Sigmoid colon (tissue), 7 donors: ENCODE data around the gene BCAR3. TPM values are rescaled to one million over a fixed set of nuclear protein-coding genes. Genes with fewer than 3 reads are reported as not detected.

ENCODE experiments used
- DNase-seq: peaks from one replicate; pipeline ENCODE4 v3.0.0-alpha.2; 2019
- H3K27ac ChIP-seq, 4 donors: fragments of 200-600 bp; sonication (generic); one replicate each; pipeline ENCODE4 v1.5.1; 2016 to 2019; ENCODE audit warnings: mild to moderate bottlenecking in 1 of 4
- H3K27me3 ChIP-seq, 3 donors: fragments of 200-600 bp; sonication (generic); one replicate each; pipeline ENCODE4 v1.5.1; 2019; ENCODE audit warnings: mild to moderate bottlenecking in 1 of 3
- H3K36me3 ChIP-seq, 4 donors: fragments of 200-600 bp; sonication (generic); one replicate each; pipeline ENCODE4 v1.5.1; 2016 to 2019
- H3K4me1 ChIP-seq, 4 donors: fragments of 200-600 bp; sonication (generic); one replicate each; pipeline ENCODE4 v1.5.1; 2017 to 2019
- H3K4me3 ChIP-seq, 4 donors: fragments of 200-600 bp; sonication (generic); one replicate each; pipeline ENCODE4 v1.5.1; 2017 to 2019; ENCODE audit warnings: mild to moderate bottlenecking in 2 of 4, moderate library complexity in 1 of 4
- H3K9me3 ChIP-seq, 4 donors: fragments of 200-600 bp in 3 of 4; sonication (generic) in 3 of 4; one replicate each; pipeline versions ENCODE4 v1.5.1 to v1.6.1; 2013 to 2019
- EP300 ChIP-seq, 4 donors: sonication (generic); formaldehyde crosslinking; IDR thresholded peaks; one replicate each; pipeline ENCODE4 v1.6.1; 2017; ENCODE audit warnings: antibody characterized with exemption in 4 of 4
- POLR2A ChIP-seq, 2 donors: fragments of 450-650 bp; IDR thresholded peaks; one replicate each; pipeline ENCODE4 v1.6.1; 2016; ENCODE audit warnings: antibody characterized with exemption in 2 of 2, mild to moderate bottlenecking in 2 of 2, moderate library complexity in 2 of 2
- POLR2AphosphoS5 ChIP-seq, 4 donors: sonication (generic); formaldehyde crosslinking; IDR thresholded peaks; one replicate each; pipeline ENCODE4 v1.6.1; 2017; ENCODE audit warnings: antibody characterized with exemption in 4 of 4
- WGBS, 2 donors: extraction: QIAGEN DNeasy Blood & Tissue Kit; methylation state at CpG; one replicate each; pipeline ENCODE4 v1.1.7; 2013; 5-methylcytosine and 5-hydroxymethylcytosine counted together
- intact Hi-C: fragments of 100-400 bp; cut with DNase I; formaldehyde crosslinking; loops from one replicate; pipeline ENCODE4 v1.15.1; 2023
- polyA plus RNA-seq, 3 donors: library from polyadenylated mRNA; stranded (reverse); fragments of 200-250 nt; gene quantifications; one replicate each; pipeline ENCODE4 v1.2.3, GENCODE V29; 2013
- total RNA-seq, 4 donors: library from RNA; depleted of rRNA; stranded (reverse); fragments of >200 nt; gene quantifications; one replicate each; pipeline ENCODE4 v1.1.0, GENCODE V29; 2016
- TF ChIP-seq, protein P1 (sequence below), 4 experiments: fragments of 450-650 bp in 3 of 4; fragments of 200-600 bp in 1 of 4; IDR thresholded peaks; one replicate each; pipeline ENCODE4 v1.5.1; 2016 to 2019; ENCODE audit warnings: antibody characterized with exemption in 4 of 4, mild to moderate bottlenecking in 3 of 4, moderate library complexity in 2 of 4
- donor health status: healthy with polysubstance abuse.
- donor health status: Bipolar disorder and iron deficiency.
- donor health status: healthy.

Gene BCAR3
- total and polyA plus RNA-seq, 7 donors, result 12.3 to 43.2 (median 22.1) TPM

DNA sequence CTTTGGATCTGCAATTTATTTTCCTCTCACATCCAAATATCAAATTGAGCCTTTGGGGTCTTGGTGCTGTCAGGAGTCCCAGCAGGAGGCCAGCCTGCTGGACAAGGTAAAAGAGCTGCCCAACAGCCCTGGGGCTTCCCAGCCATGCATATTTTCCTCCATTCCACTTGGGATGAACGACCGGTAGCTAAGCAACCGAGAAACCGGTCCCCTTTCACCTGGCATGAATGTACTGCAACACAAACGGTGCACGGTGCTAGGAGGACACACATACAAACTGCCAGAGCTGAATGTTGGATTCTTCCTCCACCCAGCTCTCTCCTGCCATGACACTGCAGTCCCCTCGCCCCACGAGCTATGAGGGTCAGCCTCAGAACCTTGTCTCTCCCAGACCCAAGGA, 42.7 kb downstream of the BCAR3 start:
- no peak for DNase-seq
- Histone ChIP-seq H3K27me3 (no peaks in the 10 kb centered on the region), H3K27ac (peak overlapping the region in 3 of 4 donors; percentile 30 to 52 (median 51)), H3K36me3 (no peaks in the 10 kb centered on the region), H3K4me3 (no peak overlapping the region), H3K4me1 (peaks cover 0 to 50% (median 37%) of the 10 kb centered on the region in 4 donors), H3K9me3 (no peaks in the 10 kb centered on the region)
- intact Hi-C loops, result no loop called here
- whole genome bisulfite sequencing, 2 donors, result 90 to 91% methylated on average over 8 of the region's 8 CpGs
- no peak for TF ChIP-seq EP300 (IDR thresholded peaks at IDR 0.05)
- TF ChIP-seq POLR2AphosphoS5 (IDR thresholded peaks at IDR 0.05), result no peak
- TF ChIP-seq POLR2A (IDR thresholded peaks at IDR 0.05), result no peak
- TF ChIP-seq, protein P1, sequence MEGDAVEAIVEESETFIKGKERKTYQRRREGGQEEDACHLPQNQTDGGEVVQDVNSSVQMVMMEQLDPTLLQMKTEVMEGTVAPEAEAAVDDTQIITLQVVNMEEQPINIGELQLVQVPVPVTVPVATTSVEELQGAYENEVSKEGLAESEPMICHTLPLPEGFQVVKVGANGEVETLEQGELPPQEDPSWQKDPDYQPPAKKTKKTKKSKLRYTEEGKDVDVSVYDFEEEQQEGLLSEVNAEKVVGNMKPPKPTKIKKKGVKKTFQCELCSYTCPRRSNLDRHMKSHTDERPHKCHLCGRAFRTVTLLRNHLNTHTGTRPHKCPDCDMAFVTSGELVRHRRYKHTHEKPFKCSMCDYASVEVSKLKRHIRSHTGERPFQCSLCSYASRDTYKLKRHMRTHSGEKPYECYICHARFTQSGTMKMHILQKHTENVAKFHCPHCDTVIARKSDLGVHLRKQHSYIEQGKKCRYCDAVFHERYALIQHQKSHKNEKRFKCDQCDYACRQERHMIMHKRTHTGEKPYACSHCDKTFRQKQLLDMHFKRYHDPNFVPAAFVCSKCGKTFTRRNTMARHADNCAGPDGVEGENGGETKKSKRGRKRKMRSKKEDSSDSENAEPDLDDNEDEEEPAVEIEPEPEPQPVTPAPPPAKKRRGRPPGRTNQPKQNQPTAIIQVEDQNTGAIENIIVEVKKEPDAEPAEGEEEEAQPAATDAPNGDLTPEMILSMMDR (IDR thresholded peaks at IDR 0.05), result no peak

- H3K4me1 ChIP-seq, result peaks cover 0 to 50% (median 37%) of the 10 kb centered on the region in 4 donors
- DNase-seq, result no peak
- H3K27ac ChIP-seq, result peak overlapping the region in 3 of 4 donors; percentile 30 to 52 (median 51)
- no peak overlapping the region for H3K4me3 ChIP-seq
- intact Hi-C loops, result no loop called here
- H3K36me3 ChIP-seq, result no peaks in the 10 kb centered on the region
- TF ChIP-seq, protein P1 (IDR thresholded peaks at IDR 0.05), result no peak
- TF ChIP-seq POLR2A (IDR thresholded peaks at IDR 0.05) (no peak), POLR2AphosphoS5 (IDR thresholded peaks at IDR 0.05) (no peak), EP300 (IDR thresholded peaks at IDR 0.05) (no peak)
- no peaks in the 10 kb centered on the region for H3K27me3 ChIP-seq
- 86 to 87% methylated on average over 5 of the region's 5 CpGs for WGBS, 2 donors
- no peaks in the 10 kb centered on the region for H3K9me3 ChIP-seq
Measured at GRCh38 chr1:93638307-93638847, 43.3 kb downstream of the BCAR3 start.

- WGBS, 2 donors, result 93 to 96% methylated on average over 3 of the region's 3 CpGs
- intact Hi-C loops, result no loop called here
- no peaks in the 10 kb centered on the region for H3K36me3 ChIP-seq
- H3K4me1 ChIP-seq, result peaks cover 0 to 40% (median 33%) of the 10 kb centered on the region in 4 donors
- H3K4me3 ChIP-seq, result no peak overlapping the region
- DNase-seq, result no peak
- no peaks in the 10 kb centered on the region for H3K9me3 ChIP-seq
- peak overlapping the region; percentile 45 to 64 (median 52) for H3K27ac ChIP-seq
- TF ChIP-seq POLR2AphosphoS5 (IDR thresholded peaks at IDR 0.05) (no peak), EP300 (IDR thresholded peaks at IDR 0.05) (no peak), POLR2A (IDR thresholded peaks at IDR 0.05) (no peak)
- TF ChIP-seq, protein P1 (IDR thresholded peaks at IDR 0.05), result no peak
- H3K27me3 ChIP-seq, result no peaks in the 10 kb centered on the region
Measured at GRCh38 chr1:93636712-93637111, 44.9 kb downstream of the BCAR3 start.

- Histone ChIP-seq H3K9me3 (no peaks in the 10 kb centered on the region), H3K4me3 (no peak overlapping the region), H3K27me3 (no peaks in the 10 kb centered on the region), H3K27ac (peak overlapping the region; percentile 45 to 64 (median 53)), H3K4me1 (peaks cover 0 to 32% (median 25%) of the 10 kb centered on the region in 4 donors), H3K36me3 (no peaks in the 10 kb centered on the region)
- intact Hi-C loops, result no loop called here
- whole genome bisulfite sequencing, 2 donors, result 91 to 95% methylated on average over 14 of the region's 14 CpGs
- no peak for TF ChIP-seq EP300 (IDR thresholded peaks at IDR 0.05)
- TF ChIP-seq POLR2AphosphoS5 (IDR thresholded peaks at IDR 0.05), result peak in 1 of 4 donors; percentile 5
- no peak for DNase-seq
Measured at GRCh38 chr1:93635614-93636543, 45.8 kb downstream of the BCAR3 start.

GRCh38 chr1:93633313-93633712, 48.3 kb downstream of the BCAR3 start:
- Histone ChIP-seq H3K36me3 (no peaks in the 10 kb centered on the region), H3K4me1 (peaks cover 0 to 20% (median 12%) of the 10 kb centered on the region in 4 donors), H3K9me3 (no peaks in the 10 kb centered on the region), H3K27me3 (no peaks in the 10 kb centered on the region), H3K27ac (no peak overlapping the region), H3K4me3 (no peak overlapping the region)
- WGBS, 2 donors, result 97% methylated on average over 4 of the region's 4 CpGs
- DNase-seq, result no peak
- intact Hi-C loops, result no loop called here
- TF ChIP-seq EP300 (IDR thresholded peaks at IDR 0.05) (no peak), POLR2AphosphoS5 (IDR thresholded peaks at IDR 0.05) (no peak), POLR2A (IDR thresholded peaks at IDR 0.05) (no peak)
- TF ChIP-seq, protein P1 (IDR thresholded peaks at IDR 0.05), result no peak
